H1 (cell line): ENCODE data around the gene LMAN2. TPM values are rescaled to one million over a fixed set of nuclear protein-coding genes. Genes with fewer than 3 reads are reported as not detected.

Experiments
- KDM5A ChIP-seq: fragments of 200-600 bp; IDR thresholded peaks from 2 replicates; pipeline ENCODE4 v1.7.1; 2012; ENCODE audit warnings: mild to moderate bottlenecking, low read length, inconsistent platforms, mixed read lengths
- PHF8 ChIP-seq: fragments of 200-600 bp; sonication (generic); conservative IDR thresholded peaks from 2 replicates; pipeline ENCODE4 v1.7.1; 2012; ENCODE audit warnings: low read depth, mild to moderate bottlenecking, inconsistent platforms, low read length, moderate library complexity
- polyA plus RNA-seq, 7 experiments: library from polyadenylated mRNA; depleted of rRNA in 3 of 7; stranded (reverse) in 5 of 7; unstranded in 2 of 7; fragments of >200 nt in 5 of 7; fragments of 200-250 nt in 2 of 7; gene quantifications; 1 replicate in 5 of 7; 2 replicates in 1 of 7; 4 replicates in 1 of 7; pipeline versions ENCODE4 v1.2.1 to v1.2.3, GENCODE V29; 2011 to 2013; ENCODE audit warnings: missing spikeins in 2 of 7, mixed read lengths in 2 of 7
- total RNA-seq: library from RNA; stranded (reverse); fragmentation: NEBNext Ultra II Directional; extraction: Animal tissue kit (Norgen Biotek cat#: 25700); gene quantifications from 2 replicates; pipeline ENCODE4 v1.2.1, GENCODE V29; 2021

Gene LMAN2
- total and polyA plus RNA-seq, 2 of the 8 experiments (the other 6 are each of a cell fraction or from before 2014, with no cell fraction given), result 116 to 225 TPM

- TF ChIP-seq KDM5A (no peak), PHF8 (no peak)
- TF ChIP-seq, all 59 proteins: peak for 0
These were observed 584 bp downstream of the LMAN2 start (continued) for GRCh38 chr5:177350776-177351391.
